Thyroid gland (tissue), 4 donors: ENCODE results near the gene PRTFDC1. TPM values are rescaled to one million over a fixed set of nuclear protein-coding genes. Genes with fewer than 3 reads are reported as not detected.

Experiments
- DNase-seq, 2 donors: peaks; one replicate each; pipeline ENCODE4 v3.0.0-alpha.2; 2019
- H3K27ac ChIP-seq, 3 donors: fragments of 200-600 bp; sonication (generic); 1 replicate in 2 of 3; 2 replicates in 1 of 3; pipeline ENCODE4 v1.5.1; 2016 to 2019; ENCODE audit warnings: mild to moderate bottlenecking in 1 of 3, moderate library complexity in 1 of 3
- H3K27me3 ChIP-seq: fragments of 200-600 bp; sonication (generic); one replicate; pipeline ENCODE4 v1.5.1; 2019
- H3K36me3 ChIP-seq, 2 donors: fragments of 200-600 bp; sonication (generic); one replicate each; pipeline ENCODE4 v1.5.1; 2016 to 2019
- H3K4me1 ChIP-seq, 2 donors: fragments of 200-600 bp; sonication (generic); one replicate each; pipeline ENCODE4 v1.5.1; 2017 to 2019
- H3K4me3 ChIP-seq, 3 donors: fragments of 200-600 bp; sonication (generic); replicated peaks in 1 of 3; 1 replicate in 2 of 3; 2 replicates in 1 of 3; pipeline ENCODE4 v1.5.1; 2016; ENCODE audit warnings: mild to moderate bottlenecking in 1 of 3
- H3K9me3 ChIP-seq: fragments of 200-600 bp; sonication (generic); one replicate; pipeline ENCODE4 v1.5.1; 2017
- CTCF ChIP-seq, 6 experiments: fragments of 200-600 bp in 3 of 6; fragments of 450-650 bp in 3 of 6; sonication (generic) in 3 of 6; IDR thresholded peaks; one replicate each; pipeline ENCODE4 v1.5.1; 2016 to 2019; ENCODE audit warnings: antibody characterized with exemption in 6 of 6, mild to moderate bottlenecking in 2 of 6, inconsistent platforms in 1 of 6, moderate library complexity in 1 of 6
- POLR2A ChIP-seq, 2 donors: fragments of 450-650 bp; IDR thresholded peaks; one replicate each; pipeline ENCODE4 v1.6.1; 2017; ENCODE audit warnings: antibody characterized with exemption in 2 of 2, mild to moderate bottlenecking in 2 of 2, moderate library complexity in 1 of 2
- WGBS, 2 donors: methylation state at CpG; one replicate each; pipeline ENCODE4 v1.1.5; 2017; 5-methylcytosine and 5-hydroxymethylcytosine counted together
- intact Hi-C: fragments of 100-400 bp; cut with DNase I; formaldehyde crosslinking; loops from one replicate; pipeline ENCODE4 v1.15.1; 2023
- total RNA-seq, 4 donors: library from RNA; depleted of rRNA; stranded (reverse); fragments of >200 nt; gene quantifications; one replicate each; pipeline ENCODE4 v1.2.3, GENCODE V29; 2016

Gene PRTFDC1
- total RNA-seq, 4 donors from 2014 or later = 2.9 to 8.7 (median 5.6) TPM

- no peak for DNase-seq
Measured at GRCh38 chr10:24847112-24848070, 105.0 kb downstream of the PRTFDC1 start.

GRCh38 chr10:24844742-24845141, 107.7 kb downstream of the PRTFDC1 start:
- no peak for DNase-seq
- TF ChIP-seq POLR2A (IDR thresholded peaks at IDR 0.05) (no peak), CTCF (IDR thresholded peaks at IDR 0.05) (no peak)
- 85 to 90% methylated on average over 2 of the region's 2 CpGs for WGBS, 2 donors

More at GRCh38 chr10:24847112-24848070, 105.0 kb downstream of the PRTFDC1 start:
- Histone ChIP-seq H3K27ac (no peak overlapping the region), H3K4me1 (no peaks in the 10 kb centered on the region), H3K9me3 (no peaks in the 10 kb centered on the region), H3K27me3 (no peaks in the 10 kb centered on the region), H3K4me3 (no peak overlapping the region), H3K36me3 (no peaks in the 10 kb centered on the region)
- intact Hi-C loops = no loop called here
- TF ChIP-seq CTCF (IDR thresholded peaks at IDR 0.05) = no peak
- TF ChIP-seq POLR2A (IDR thresholded peaks at IDR 0.05) = no peak
- 85 to 90% methylated on average over 13 of the region's 13 CpGs for WGBS, 2 donors

GRCh38 chr10:24843256-24843655, 109.2 kb downstream of the PRTFDC1 start:
- H3K36me3 ChIP-seq = no peaks in the 10 kb centered on the region
- 50 to 65% methylated on average over 2 of the region's 2 CpGs for WGBS, 2 donors
- no peaks in the 10 kb centered on the region for H3K27me3 ChIP-seq
- H3K9me3 ChIP-seq = no peaks in the 10 kb centered on the region
- H3K4me1 ChIP-seq = no peaks in the 10 kb centered on the region
- DNase-seq = no peak
- H3K27ac ChIP-seq = no peak overlapping the region
- no peak overlapping the region for H3K4me3 ChIP-seq
- TF ChIP-seq CTCF (IDR thresholded peaks at IDR 0.05) (no peak), POLR2A (IDR thresholded peaks at IDR 0.05) (no peak)
- intact Hi-C loops = no loop called here

More at GRCh38 chr10:24844742-24845141, 107.7 kb downstream of the PRTFDC1 start:
- no peaks in the 10 kb centered on the region for H3K4me1 ChIP-seq
- no peak overlapping the region for H3K4me3 ChIP-seq
- H3K27ac ChIP-seq = no peak overlapping the region
- no peaks in the 10 kb centered on the region for H3K9me3 ChIP-seq
- no peaks in the 10 kb centered on the region for H3K36me3 ChIP-seq
- H3K27me3 ChIP-seq = no peaks in the 10 kb centered on the region
- intact Hi-C loops = no loop called here

- Histone ChIP-seq H3K9me3 (no peaks in the 10 kb centered on the region), H3K4me3 (no peak overlapping the region), H3K27ac (no peak overlapping the region), H3K4me1 (no peaks in the 10 kb centered on the region), H3K27me3 (no peaks in the 10 kb centered on the region), H3K36me3 (no peaks in the 10 kb centered on the region)
- intact Hi-C loops = no loop called here
- TF ChIP-seq CTCF (IDR thresholded peaks at IDR 0.05) (no peak), POLR2A (IDR thresholded peaks at IDR 0.05) (no peak)
- 46 to 97% methylated on average over 2 of the region's 2 CpGs for WGBS, 2 donors
- DNase-seq = no peak
Measured at GRCh38 chr10:24842856-24843255, 109.5 kb downstream of the PRTFDC1 start.

GRCh38 chr10:24841530-24841929, 110.9 kb downstream of the PRTFDC1 start:
- intact Hi-C loops = no loop called here
- no peak overlapping the region for H3K27ac ChIP-seq
- no peak for DNase-seq
- no peaks in the 10 kb centered on the region for H3K4me1 ChIP-seq
- 84 to 87% methylated on average over 2 of the region's 2 CpGs for WGBS, 2 donors
- H3K9me3 ChIP-seq = no peaks in the 10 kb centered on the region
- TF ChIP-seq CTCF (IDR thresholded peaks at IDR 0.05) (no peak), POLR2A (IDR thresholded peaks at IDR 0.05) (no peak)
- H3K4me3 ChIP-seq = no peak overlapping the region
- no peaks in the 10 kb centered on the region for H3K36me3 ChIP-seq
- H3K27me3 ChIP-seq = no peaks in the 10 kb centered on the region
